ENCODE data around the gene IRF3.

The IRF3 gene, protein sequence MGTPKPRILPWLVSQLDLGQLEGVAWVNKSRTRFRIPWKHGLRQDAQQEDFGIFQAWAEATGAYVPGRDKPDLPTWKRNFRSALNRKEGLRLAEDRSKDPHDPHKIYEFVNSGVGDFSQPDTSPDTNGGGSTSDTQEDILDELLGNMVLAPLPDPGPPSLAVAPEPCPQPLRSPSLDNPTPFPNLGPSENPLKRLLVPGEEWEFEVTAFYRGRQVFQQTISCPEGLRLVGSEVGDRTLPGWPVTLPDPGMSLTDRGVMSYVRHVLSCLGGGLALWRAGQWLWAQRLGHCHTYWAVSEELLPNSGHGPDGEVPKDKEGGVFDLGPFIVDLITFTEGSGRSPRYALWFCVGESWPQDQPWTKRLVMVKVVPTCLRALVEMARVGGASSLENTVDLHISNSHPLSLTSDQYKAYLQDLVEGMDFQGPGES

DNA sequence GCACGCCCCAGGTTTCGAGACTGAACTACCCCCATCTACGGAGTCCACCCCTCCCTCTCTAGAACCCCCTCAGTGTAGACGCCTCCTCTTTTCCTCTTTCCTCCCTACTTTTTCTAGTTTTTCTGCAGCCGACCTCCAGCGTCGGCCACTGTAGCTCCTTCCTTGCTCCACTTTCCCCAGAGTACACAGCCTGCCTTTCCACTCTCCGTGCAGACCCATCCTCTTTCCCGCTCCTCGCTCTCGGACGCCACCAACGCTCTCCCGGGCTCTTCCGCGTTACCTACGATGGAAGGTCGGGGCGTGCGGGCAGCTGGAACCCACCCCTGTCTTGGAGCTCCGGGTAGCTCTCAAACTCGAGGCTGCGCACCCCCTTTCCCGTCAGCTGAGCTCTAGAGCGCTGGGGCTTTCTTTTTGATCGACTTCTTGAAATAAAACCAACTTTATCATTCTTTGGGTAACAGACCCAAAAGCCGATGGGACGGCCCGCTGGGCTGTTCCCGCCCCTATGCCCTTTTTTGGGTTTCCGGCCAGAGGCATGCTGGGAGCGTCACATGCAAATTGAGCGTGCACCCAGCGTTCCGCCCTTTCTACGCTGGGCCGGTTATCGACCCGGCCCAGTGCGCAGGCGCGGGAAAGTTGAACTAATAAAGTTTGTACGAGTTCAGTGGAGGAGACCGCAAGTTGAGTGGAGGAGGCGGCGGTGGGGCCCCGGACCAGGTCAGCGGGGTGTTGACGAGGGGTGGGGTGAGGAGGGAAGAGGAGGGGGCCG, at the start of gene IRF3, which contains the start of gene BCL2L12:
Gene IRF3 (minus strand): TSS at position 507 of the 769 bp plus-strand sequence. CDS start 1,019 bp downstream, outside the sequence.
Gene BCL2L12 (plus strand): TSS at position 583 of the 769 bp plus-strand sequence. CDS start 760 bp downstream, outside the sequence.
- DNase-seq (ENCODE audit: low read depth): peak; percentile 98

DNA sequence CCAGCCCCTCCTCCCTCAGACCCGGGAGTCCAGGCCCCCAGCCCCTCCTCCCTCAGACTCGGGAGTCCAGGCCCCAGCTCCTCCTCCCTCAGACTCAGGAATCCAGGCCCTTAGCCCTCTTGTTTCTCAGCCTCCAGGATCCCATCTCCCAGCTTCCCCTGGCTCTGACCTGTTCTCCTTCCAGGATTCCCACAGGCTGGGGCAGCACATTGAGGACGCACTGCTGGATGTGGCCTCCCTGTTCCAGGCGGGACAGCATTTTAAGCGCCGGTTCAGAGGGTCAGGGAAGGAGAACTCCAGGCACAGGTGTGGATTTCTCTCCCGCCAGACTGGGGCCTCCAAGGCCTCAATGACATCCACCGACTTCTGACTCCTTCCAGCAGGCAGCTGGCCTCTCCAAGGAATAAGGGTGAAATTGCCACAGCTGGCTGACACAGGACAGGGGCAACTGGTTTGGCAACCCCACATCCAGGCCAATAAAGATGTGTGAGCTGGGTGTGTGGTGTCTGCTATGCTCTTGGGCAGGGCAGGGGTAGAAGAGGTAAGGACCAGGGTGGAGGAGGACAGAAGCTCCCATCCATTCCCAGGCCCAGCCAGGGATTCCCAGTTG, 47.7 kb upstream of the IRF3 start:
- no peak for DNase-seq (ENCODE audit: low read depth)

DNA sequence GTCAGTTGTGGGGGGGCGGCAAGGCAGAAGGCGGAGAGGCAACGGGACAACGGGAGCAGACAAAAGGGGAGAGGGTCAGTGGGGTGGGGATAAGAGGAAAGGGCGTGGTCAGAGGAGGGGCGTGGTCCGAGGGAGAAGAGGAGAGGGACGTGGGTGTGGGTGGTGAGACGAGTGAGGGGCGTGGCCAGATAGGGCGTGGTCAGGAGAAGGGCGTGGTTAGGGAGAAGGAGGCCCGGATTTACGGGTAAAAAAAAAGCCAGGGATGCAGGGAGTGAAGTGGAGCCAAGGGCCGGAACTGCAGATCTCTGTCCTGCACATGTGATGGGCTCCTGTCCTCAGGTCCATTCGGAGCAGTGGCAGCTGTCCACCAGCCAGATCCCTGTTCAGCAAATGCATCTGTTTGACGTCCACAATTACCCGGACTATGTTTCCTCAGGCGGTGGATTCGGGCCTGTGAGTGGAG, 46.8 kb upstream of the IRF3 start:
- no peak for DNase-seq (ENCODE audit: low read depth)

DNA sequence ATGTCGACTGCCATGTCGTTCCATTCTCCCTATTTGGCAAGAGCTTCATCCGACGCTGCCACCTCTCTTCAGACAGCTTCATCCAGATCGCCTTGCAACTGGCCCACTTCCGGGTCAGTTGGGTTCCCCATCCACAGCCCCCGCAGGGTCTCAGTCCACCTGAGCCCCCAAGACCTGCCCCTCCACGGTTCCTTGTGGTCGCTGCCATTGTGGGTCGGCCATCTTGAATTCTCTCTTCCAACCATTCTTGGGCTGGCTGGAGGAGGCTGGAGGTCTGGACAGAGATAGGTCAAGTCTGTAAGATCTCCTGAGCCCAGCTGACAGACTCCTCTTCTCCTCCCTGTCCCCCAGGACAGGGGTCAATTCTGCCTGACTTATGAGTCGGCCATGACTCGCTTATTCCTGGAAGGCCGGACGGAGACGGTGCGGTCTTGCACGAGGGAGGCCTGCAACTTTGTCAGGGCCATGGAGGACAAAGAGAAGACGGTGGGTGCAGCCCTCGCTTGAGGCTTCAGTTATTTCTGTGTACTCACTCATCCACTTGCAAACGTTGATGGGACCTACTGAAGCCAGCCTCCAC, 44.8 kb upstream of the IRF3 start:
- no peak for DNase-seq (ENCODE audit: low read depth)

DNA sequence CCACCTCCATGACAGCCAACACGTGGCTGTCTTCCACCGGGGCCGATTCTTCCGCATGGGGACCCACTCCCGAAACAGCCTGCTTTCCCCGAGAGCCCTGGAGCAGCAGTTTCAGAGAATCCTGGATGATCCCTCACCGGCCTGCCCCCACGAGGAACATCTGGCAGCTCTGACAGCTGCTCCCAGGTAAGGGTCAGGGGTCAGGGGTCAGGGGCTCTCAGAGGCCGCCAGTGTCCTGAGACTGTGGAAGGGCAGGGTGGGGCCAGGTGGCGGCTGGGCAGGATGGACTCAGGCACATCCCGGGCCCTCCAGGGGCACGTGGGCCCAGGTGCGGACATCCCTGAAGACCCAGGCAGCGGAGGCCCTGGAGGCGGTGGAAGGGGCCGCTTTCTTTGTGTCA, 40.3 kb upstream of the IRF3 start:
- no peak for DNase-seq (ENCODE audit: low read depth)

DNA sequence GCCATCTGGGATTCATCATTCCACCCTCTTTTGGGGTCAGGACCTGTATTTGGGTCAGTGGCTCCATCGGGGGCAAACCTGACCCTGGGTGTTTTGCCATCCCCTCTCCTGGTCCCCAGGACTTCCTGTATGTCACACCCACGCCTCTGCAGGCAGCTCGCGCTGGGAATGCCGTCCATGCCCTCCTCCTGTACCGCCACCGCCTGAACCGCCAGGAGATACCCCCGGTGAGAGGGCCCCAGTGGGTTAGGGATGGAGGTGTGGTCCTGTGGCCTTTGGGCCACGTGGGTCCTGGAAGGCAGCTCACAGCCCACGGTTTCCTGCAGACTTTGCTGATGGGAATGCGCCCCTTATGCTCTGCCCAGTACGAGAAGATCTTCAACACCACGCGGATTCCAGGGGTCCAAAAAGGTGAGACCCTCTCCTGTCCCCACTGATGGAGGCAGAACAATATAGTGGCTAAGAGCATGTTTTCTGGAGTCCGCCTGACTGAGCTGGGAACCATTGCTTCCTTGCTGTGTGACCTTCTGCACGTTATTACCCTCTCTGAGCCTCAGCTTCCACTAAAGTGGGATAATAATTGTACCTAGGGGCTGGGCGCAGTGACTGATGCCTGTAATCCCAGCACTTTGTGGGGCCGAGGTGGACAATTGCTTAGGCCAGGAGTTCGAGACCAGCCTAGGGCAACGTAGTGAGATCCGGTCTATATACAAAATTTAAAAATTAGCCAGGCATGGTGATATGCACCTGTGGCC, 39.4 kb upstream of the IRF3 start:
- no peak for DNase-seq (ENCODE audit: low read depth)

DNA sequence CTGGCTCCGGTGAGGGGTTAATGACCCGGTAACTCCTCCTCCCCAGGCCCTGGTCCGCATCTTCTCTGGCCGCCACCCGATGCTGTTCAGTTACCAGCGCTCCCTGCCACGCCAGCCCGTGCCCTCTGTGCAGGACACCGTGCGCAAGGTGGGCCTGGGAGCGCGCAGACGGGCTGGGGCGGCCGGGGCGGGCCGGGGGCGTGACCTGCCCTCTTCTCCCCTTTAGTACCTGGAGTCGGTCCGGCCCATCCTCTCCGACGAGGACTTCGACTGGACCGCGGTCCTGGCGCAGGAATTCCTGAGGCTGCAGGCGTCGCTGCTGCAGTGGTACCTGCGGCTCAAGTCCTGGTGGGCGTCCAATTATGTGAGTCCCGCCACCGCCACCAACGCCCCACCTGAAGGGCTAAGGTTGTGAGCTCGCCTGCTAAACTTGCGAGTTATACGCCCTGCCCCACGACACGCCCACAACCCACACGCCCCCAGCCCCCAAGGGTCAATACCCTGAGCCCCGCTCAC, 35.7 kb upstream of the IRF3 start:
- DNase-seq (ENCODE audit: low read depth): no peak

DNA sequence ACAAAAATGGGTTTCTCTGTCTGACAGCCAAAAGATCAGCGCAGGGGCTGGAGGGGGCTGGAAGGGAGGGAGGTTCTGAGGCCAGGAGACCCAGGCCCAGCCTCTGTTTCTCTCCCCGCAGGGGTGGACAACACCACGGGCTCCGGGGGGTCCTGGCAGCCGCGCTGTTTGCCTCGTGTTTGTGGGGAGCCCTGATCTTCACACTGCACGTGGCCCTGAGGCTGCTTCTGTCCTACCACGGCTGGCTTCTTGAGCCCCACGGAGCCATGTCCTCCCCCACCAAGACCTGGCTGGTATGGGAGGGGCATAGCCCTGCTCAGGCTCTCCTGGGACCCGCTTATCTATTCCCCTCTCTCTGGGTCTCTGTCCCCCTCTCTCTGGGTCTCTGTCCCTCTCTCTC, 34.9 kb upstream of the IRF3 start:
- DNase-seq (ENCODE audit: low read depth): no peak

DNA sequence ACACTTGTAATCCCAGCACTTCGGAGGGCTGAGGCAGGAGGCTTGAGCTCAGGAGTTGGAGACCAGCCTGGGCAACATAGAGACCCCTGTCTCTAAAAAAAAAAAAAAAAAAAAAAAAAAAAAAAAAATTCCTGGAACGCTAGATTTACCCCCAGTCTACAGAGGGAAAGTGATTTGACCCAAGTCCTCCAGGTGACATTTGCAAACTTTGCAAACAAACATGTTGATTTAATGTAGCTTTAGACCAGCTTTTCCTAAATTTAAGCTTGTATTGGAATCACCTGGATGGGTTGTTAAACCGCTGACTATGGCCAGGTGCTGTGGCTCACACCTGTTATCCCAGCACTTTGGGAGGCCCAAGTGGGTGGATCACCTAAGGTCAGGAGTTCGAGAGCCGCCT, 33.7 kb upstream of the IRF3 start:
- DNase-seq (ENCODE audit: low read depth): no peak

DNA sequence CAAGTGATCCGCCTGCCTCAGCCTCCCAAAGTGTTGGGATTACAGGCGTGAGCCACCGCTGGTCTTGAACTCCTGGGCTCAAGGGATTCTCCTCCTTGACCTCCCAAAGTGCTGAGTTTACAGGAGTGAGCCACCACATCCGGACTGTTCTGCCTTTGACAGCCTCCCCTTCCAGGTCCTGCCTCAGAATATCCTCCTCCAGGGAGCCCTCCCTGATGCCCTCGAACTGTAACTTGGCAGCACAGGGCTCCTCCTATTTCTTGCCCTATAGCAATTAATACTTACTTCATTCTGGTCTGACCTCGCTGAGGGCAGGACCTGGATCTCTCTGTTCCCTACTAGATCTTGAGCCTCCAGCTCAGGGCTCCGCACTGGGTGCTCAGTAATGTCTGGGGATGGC, 31.2 kb upstream of the IRF3 start:
- no peak for DNase-seq (ENCODE audit: low read depth)

DNA sequence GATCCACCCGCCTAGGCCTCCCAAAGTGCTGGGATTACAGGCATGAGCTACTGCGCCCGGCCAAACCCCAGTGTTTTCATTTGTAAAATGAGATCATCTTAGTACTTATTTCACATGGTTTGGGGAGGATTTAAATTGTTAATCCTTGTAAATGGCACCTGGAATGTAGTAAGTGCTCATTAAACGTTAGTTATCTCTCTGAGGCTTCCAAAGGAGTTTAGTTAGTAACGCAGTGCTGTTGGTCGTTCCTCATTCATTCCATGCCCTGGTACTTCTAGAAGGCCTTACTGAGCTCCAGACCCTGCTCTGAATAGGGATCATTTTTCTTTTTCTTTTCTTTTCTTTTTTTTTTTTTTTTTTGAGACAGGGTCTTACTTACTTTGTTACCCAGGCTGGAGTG, 30.5 kb upstream of the IRF3 start:
- DNase-seq (ENCODE audit: low read depth): no peak

DNA sequence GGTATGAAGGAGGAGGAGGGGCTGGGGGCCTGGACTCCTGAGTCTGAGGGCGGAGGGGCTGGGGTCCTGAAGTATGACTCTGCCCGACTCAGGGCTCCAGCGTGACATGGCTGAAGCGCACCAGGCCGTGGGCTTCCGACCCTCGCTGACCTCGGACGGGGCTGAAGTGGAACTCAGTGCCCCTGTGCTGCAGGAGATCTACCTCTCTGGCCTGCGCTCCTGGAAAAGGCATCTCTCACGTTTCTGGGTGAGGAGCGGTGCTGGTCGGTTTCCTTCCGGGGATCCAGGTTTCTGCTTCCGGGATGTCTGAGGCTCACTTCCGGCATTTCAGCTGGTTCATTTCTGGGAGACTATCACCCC, 26.5 kb upstream of the IRF3 start:
- DNase-seq (ENCODE audit: low read depth): no peak

DNA sequence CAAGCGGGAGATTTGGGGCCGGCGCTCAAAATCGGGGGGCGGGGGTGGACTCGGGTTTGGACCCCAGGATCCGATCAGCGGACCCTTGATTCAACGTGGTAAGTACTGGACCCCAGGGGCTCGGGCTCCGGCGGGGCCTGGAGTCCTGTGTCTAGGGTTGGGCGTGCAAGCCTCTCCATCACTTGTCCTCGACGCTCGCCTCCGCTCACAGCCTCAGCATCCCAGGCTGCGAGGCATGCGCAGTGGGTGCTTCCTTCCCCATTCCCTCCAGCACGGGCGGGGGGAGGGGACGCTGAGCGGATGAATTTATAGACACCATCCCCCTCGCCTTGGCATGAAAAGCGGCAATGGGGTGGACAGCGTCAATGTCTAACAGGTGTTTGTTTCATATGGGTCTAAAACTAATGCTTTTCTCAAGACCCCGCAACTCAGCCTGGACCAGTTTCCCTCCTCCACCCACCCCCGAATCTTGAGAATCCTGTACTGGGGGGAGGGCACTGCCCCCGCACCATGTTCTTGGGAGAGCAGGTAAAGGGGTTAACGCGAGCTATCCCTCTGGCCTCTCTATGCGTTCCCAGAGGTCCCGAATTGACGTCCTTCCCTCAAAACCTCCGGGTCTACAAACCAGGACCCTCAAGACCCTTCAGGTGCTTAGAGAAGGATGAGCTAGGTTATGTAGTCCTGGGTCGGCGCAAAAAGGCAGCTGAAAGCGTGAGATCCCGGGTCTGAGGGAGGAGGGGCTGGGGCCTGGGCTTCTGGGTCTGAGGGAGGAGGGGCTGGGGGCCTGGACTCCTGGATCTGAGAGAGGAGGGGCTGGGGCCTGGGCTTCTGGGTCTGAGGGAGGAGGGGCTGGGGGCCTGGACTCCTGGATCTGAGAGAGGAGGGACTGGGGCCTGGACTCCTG, 25.8 kb upstream of the IRF3 start:
- no peak for DNase-seq (ENCODE audit: low read depth)

DNA sequence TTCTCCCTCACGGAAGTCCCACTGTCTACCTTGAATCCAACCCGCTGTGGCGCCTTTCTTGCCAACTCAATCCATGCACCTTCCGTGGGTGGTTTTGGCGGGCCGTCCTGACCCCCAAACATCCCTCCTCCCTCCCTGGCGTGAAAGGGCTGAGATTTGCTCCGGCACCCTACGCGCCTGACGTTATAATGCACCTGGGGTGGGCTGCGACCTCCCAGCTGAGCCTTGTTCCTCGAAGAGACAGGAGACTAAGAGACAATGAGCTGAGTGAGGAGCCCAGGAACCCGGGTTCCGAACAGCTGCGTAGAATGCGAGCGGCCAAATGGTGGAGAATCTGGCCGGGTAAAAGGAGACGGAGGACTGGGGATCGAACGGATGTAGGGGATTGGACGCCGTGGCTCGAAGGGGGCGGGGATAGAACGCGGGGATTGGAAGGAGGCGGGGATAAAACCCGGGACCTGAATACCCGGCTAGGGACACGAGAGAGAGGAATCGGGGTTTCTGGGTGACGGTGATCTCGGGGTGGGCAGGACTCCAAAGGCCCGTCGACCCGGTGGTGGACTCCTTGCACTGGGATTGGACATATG, 25.1 kb upstream of the IRF3 start, which contains the start of gene CPT1C:
Gene CPT1C (plus strand): TSS at position 461 of the 587 bp plus-strand sequence. CDS start 1,137 bp downstream, outside the sequence.
- DNase-seq (ENCODE audit: low read depth): peak; percentile 20

DNA sequence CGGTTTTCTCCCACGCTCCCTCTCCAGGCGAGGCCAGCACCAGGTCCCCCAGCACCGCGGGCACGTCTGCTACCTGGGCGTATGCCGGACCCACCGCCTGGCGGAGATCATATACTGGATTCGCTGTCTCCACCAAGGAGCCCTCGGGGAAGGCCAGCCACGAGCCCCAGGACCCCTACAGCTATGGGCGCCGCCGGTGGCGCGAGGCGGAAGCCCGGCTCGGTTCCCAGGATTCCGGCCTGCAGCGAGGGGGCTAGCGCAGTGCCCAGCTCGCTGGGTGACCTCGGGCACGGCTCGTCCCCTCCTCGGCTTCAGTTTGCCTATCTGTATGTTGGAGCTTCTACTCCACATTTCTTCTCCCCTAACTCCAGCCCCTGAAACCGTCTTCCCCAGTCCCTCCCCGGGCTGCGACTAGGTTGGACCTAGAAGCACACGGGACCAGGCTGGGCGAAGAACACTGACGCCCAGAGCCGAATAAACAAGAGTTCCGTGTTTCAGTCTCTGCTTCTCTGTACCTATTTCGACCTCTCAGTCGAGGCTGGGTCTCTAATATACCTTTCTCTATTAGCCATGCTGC, 24.5 kb upstream of the IRF3 start:
- DNase-seq (ENCODE audit: low read depth): no peak

DNA sequence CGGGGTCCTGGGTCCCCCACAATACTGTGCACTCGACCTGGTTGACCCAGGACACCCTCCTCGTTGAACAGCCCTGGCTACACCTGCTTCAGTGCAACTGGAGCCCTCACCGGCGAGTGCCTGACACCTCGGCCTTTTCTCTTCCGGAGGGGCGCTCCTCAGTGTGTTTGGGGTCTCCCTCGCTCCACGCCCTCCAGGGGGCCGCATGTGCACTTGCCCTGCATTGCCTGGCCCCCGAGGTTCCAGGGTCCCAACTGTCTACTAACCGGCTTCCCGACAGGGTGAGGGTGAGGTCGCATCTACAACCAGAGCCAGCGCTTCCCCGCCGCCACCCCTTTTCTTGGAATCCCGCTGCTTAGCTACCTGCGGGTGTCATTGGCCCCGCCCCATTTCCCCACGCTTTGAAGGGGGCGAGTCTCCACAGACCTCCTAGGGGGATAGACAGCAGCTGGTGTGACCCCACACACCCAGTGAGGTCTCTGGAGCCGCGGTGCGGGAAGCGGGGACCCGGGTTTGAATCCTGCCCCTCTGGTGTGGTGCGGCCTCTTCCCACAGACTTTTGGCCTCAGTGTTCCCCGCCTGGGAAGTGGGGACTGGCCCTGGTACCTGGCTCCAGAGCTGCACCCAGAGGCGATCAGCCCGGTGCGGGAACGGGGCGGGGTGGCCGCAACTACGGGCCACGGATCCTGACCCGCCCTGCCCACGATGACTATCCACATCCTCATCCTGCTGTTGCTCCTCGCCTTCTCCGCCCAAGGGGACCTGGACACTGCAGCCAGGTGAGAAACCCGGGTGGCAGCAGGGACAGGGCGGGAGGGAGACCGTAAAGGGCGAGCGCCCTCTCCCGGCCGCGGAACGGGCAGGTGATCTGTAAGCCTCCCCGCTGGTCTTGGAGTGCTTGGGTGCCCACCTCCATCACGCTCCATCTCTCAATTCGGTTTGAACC, 23.7 kb upstream of the IRF3 start, which contains the start of gene ADM5:
Gene ADM5 (plus strand): TSS at position 462 of the 946 bp plus-strand sequence. CDS start 244 bp downstream, at position 706.
- no peak for DNase-seq (ENCODE audit: low read depth)

DNA sequence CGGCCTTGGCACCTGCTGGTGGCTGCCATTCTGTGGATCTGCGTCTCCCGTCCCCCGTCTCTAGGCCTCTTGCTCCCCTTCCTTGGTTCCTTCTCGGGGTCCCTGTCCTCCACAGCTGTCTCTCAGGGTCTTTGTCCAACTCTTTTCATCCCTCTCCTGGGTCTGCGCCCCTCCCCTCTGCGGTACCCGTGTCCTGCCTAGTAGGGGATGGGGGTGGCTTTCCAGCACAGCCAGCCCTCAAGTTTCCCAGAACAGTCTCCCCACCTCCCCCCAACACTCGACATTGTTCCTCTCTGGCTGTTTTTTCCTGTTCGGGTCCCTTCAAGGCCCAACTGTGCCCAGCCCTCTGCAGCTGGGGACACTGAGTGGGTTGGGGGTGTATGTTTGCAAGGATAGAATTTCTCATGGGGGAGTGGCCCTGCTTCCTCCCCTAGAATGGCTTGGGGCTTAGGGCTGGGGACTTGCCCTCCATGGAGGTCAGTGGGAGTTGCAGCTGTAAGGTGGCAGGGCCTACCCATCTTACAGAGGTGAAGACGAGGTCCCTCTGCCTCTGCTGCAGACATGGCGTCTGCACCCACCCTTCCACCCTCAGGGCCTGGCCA, 23.0 kb upstream of the IRF3 start:
- DNase-seq (ENCODE audit: low read depth): no peak

Measured in activated T-helper 9 cell treated with anti-CD3 and anti-CD28 coated beads, Interleukin-2, amount 50 U/mL, for 16 hours (primary cell).